K562 (cell line): ENCODE measurements around the gene ZNF32. TPM values are rescaled to one million over a fixed set of nuclear protein-coding genes. Genes with fewer than 3 reads are reported as not detected.

Experiments used
- ATAC-seq: fragments of 200-7000 bp; cut with Tn5 transposase; 3 replicates; pipeline ENCODE4 v1.9.1; 2020; ENCODE audit warnings: moderate library complexity
- BruUV-seq: library from RNA; stranded (reverse); fragments of 400-500 nt; replicated peaks from 2 replicates; lab custom pipeline; 2021; lab: Mats Ljungman, UMichigan
- CTCF ChIA-PET: fragments of 300-600 bp; formaldehyde crosslinking; extraction: SDS; loops from one replicate; lab custom pipeline; 2021; ENCODE audit warnings: low intra/inter-chr PET ratio; lab: Yijun Ruan, JAX
- POLR2A ChIA-PET: fragments of 300-600, 350-650 bp; sonication (Branson Sonifier 250); formaldehyde crosslinking; extraction: SDS; loops from one replicate; lab custom pipeline; 2021; ENCODE audit warnings: antibody characterized with exemption, inconsistent platforms; lab: Yijun Ruan, JAX
- DNase-seq, 4 experiments: peaks; one replicate each; pipeline versions ENCODE4 v3.0.0 to v3.0.0-alpha.2; 2011 to 2018; ENCODE audit warnings: low spot score in 3 of 4, mixed read lengths in 3 of 4; ENCODE audit errors: extremely low read depth in 1 of 4
- FAIRE-seq: peaks from 2 replicates; lab custom pipeline; 2011; peaks lifted over from hg19 to GRCh38; lab: Jason Lieb, UNC
- H2AFZ ChIP-seq: 2 replicates; pipeline ENCODE4 v1.6.0; 2011; ENCODE audit warnings: low read depth, low read length, control low read depth, inconsistent platforms
- H3K27ac ChIP-seq: fragments of 200-600 bp; 3 replicates; pipeline ENCODE4 v1.8.0; 2011; ENCODE audit warnings: low read depth, mild to moderate bottlenecking, control low read depth, inconsistent platforms, low read length, moderate library complexity, mixed read lengths; ENCODE audit errors: extremely low read depth
- H3K27me3 ChIP-seq, 2 experiments: fragments of 300-600 bp in 1 of 2; 2 replicates in 1 of 2; 3 replicates in 1 of 2; pipeline versions ENCODE4 v1.6.0 to v1.8.0; 2011; ENCODE audit warnings: inconsistent platforms in 2 of 2, low read length in 2 of 2, mild to moderate bottlenecking in 1 of 2, mixed read lengths in 1 of 2, moderate library complexity in 1 of 2; ENCODE audit not compliant: control insufficient read depth in 2 of 2, insufficient read depth in 2 of 2
- H3K36me3 ChIP-seq: fragments of 300-600 bp; 3 replicates; pipeline ENCODE4 v1.8.0; 2011; ENCODE audit warnings: mild to moderate bottlenecking, low read length, inconsistent platforms; ENCODE audit not compliant: control insufficient read depth, insufficient read depth
- H3K4me1 ChIP-seq, 2 experiments: fragments of 200-600 bp in 1 of 2; replicated peaks in 1 of 2; 2 replicates in 1 of 2; 3 replicates in 1 of 2; pipeline versions ENCODE4 v1.5.1 to v1.8.0; 2011; ENCODE audit warnings: inconsistent platforms in 2 of 2, low read length in 2 of 2, mild to moderate bottlenecking in 1 of 2, mixed read lengths in 1 of 2, moderate library complexity in 1 of 2; ENCODE audit not compliant: control insufficient read depth in 2 of 2, insufficient read depth in 2 of 2
- H3K4me2 ChIP-seq: 2 replicates; pipeline ENCODE4 v1.6.1; 2011; ENCODE audit warnings: low read length, control low read depth, inconsistent platforms, mixed read lengths; ENCODE audit not compliant: insufficient read depth
- H3K4me3 ChIP-seq: fragments of 200-600 bp; sonication (generic), shearing (Covaris generic); 2 replicates; pipeline ENCODE4 v1.5.1; 2016; ENCODE audit warnings: control low read depth, inconsistent platforms
- H3K79me2 ChIP-seq: fragments of 200-600 bp; 3 replicates; pipeline ENCODE4 v1.8.0; 2011; ENCODE audit warnings: low read length, inconsistent platforms; ENCODE audit not compliant: control insufficient read depth, insufficient read depth
- H3K9ac ChIP-seq, 2 experiments: 2 replicates each; pipeline versions ENCODE4 v1.6.0 to v1.6.1; 2011; ENCODE audit warnings: low read depth in 2 of 2, low read length in 2 of 2, control low read depth in 1 of 2, inconsistent platforms in 1 of 2, mild to moderate bottlenecking in 1 of 2, mixed read lengths in 1 of 2; ENCODE audit not compliant: insufficient read depth in 1 of 2
- H3K9me1 ChIP-seq: one replicate; pipeline ENCODE4 v1.6.0; 2011; ENCODE audit warnings: inconsistent platforms, mild to moderate bottlenecking, low read length, moderate library complexity; ENCODE audit not compliant: control insufficient read depth, insufficient read depth
- H3K9me3 ChIP-seq: replicated peaks from 2 replicates; pipeline ENCODE4 v1.5.1; 2011; ENCODE audit warnings: low read depth, low read length, inconsistent platforms; ENCODE audit not compliant: control insufficient read depth, insufficient read depth
- H4K20me1 ChIP-seq: replicated peaks from 2 replicates; pipeline ENCODE4 v1.6.1; 2011; ENCODE audit warnings: low read length, inconsistent platforms, mixed read lengths; ENCODE audit not compliant: control insufficient read depth, insufficient read depth
- C11orf30 ChIP-seq: fragments of 450-650 bp; IDR thresholded peaks from 2 replicates; pipeline ENCODE4 v1.6.1; 2016; ENCODE audit warnings: low read depth, mild to moderate bottlenecking
- KAT8 ChIP-seq: fragments of 450-650 bp; IDR thresholded peaks from 2 replicates; pipeline ENCODE4 v1.6.1; 2016; ENCODE audit warnings: low read depth, mild to moderate bottlenecking
- MAZ ChIP-seq, 2 experiments: fragments of 450-650 bp in 1 of 2; sonication (generic) in 1 of 2; formaldehyde crosslinking; IDR thresholded peaks in 1 of 2; conservative IDR thresholded peaks in 1 of 2; 2 replicates each; pipeline versions ENCODE4 v1.4.0 to v1.5.0; 2020; ENCODE audit warnings: mild to moderate bottlenecking in 1 of 2, missing genetic modification reagents in 1 of 2
- NFATC3 ChIP-seq: fragments of 450-650 bp; IDR thresholded peaks from 2 replicates; pipeline ENCODE4 v1.6.1; 2017; ENCODE audit warnings: mild to moderate bottlenecking
- PRDM10 ChIP-seq: fragments of 450-650 bp; IDR thresholded peaks from 2 replicates; pipeline ENCODE4 v1.6.1; 2018; ENCODE audit not compliant: partially characterized antibody
- RBBP5 ChIP-seq: fragments of 200-600 bp; sonication (generic); IDR thresholded peaks from 2 replicates; pipeline ENCODE4 v1.6.1; 2012; ENCODE audit warnings: borderline replicate concordance, mild to moderate bottlenecking, low read length, control low read depth, inconsistent platforms; ENCODE audit not compliant: insufficient read depth, poor library complexity, severe bottlenecking
- TFAM ChIP-seq: fragments of 250-450 bp; sonication (Bioruptor Pico); conservative IDR thresholded peaks from 2 replicates; pipeline ENCODE4 v1.5.0; 2021; ENCODE audit warnings: mild to moderate bottlenecking, moderate library complexity
- TGIF2 ChIP-seq: sonication (generic); formaldehyde crosslinking; IDR thresholded peaks from 2 replicates; pipeline ENCODE4 v1.8.1; 2022; ENCODE audit warnings: mild to moderate bottlenecking, missing genetic modification reagents, moderate library complexity
- ZBTB40 ChIP-seq, 2 experiments: fragments of 450-650 bp in 1 of 2; sonication (generic) in 1 of 2; formaldehyde crosslinking in 1 of 2; IDR thresholded peaks; 2 replicates each; pipeline versions ENCODE4 v1.7.1 to v1.9.0; 2016 to 2022; ENCODE audit warnings: inconsistent platforms in 1 of 2, mild to moderate bottlenecking in 1 of 2, missing genetic modification reagents in 1 of 2
- WGBS: fragments of 100-300 bp; shearing (Covaris generic); methylation state at CpG from one replicate; pipeline ENCODE4 v1.1.6; 2016; ENCODE audit warnings: low coverage, mixed read lengths; ENCODE audit not compliant: insufficient coverage; ENCODE audit errors: missing lambda C conversion rate; 5-methylcytosine and 5-hydroxymethylcytosine counted together
- in situ Hi-C: fragments of 300-500 bp; cut with MboI; formaldehyde crosslinking; loops from 4 replicates; pipeline ENCODE4 v1.15.0; 2018; ENCODE audit warnings: inconsistent platforms, mixed read lengths
- intact Hi-C: fragments of 100-400 bp; cut with micrococcal nuclease; formaldehyde crosslinking; loops from 2 replicates; pipeline ENCODE4 v1.14.2; 2022
- polyA plus RNA-seq, 8 experiments: library from polyadenylated mRNA; depleted of rRNA in 4 of 8; stranded (reverse) in 5 of 8; unstranded in 3 of 8; fragments of >200 nt; fragmentation: Nextera tagmentation in 2 of 8; fragmentation: Illumina TruSeq in 1 of 8; extraction: Ambion mirVana in 2 of 8; extraction: Trizol in 1 of 8; gene quantifications; 2 replicates each; pipeline versions ENCODE4 v1.2.1 to v1.2.3, GENCODE V29; 2011 to 2014; ENCODE audit warnings: inconsistent platforms in 1 of 8, missing spikeins in 1 of 8
- total RNA-seq, 7 experiments: library from RNA; depleted of rRNA in 6 of 7; stranded (reverse); fragments of >200 nt in 6 of 7; fragmentation: Illumina TruSeq in 2 of 7; extraction: Trizol in 2 of 7; gene quantifications; 2 replicates each; pipeline versions ENCODE4 v1.2.1 to v1.2.3, GENCODE V29; 2011 to 2021; ENCODE audit warnings: low replicate concordance in 1 of 7

ZNF32 gene
- total and polyA plus RNA-seq, 9 of the 15 experiments (the other 6 are each of a cell fraction or from before 2014, with no cell fraction given), result 17.3 to 57.0 (median 26.3) TPM

- no peaks in the 10 kb centered on the region for H3K27me3 ChIP-seq
- peaks cover 4 to 12% of the 10 kb centered on the region in 2 experiments; a peak in 3 of 5 replicates for H3K4me1 ChIP-seq
- no peaks in the 10 kb centered on the region for H4K20me1 ChIP-seq
- peak overlapping the region; percentile 70 for H3K27ac ChIP-seq
- POLR2A ChIA-PET, result interaction anchor here (0.6 kb wide), 1 partner anchor 352 kb away, joined by 3 read pairs; no protein-coding TSS in a partner anchor
- no TSS peak for BruUV-seq
- peak; percentile 48 for FAIRE-seq
- peaks cover 24% of the 10 kb centered on the region for H3K9me3 ChIP-seq
- peak in 1 of 4 experiments; percentile 59 for DNase-seq
- intact Hi-C loops (loop anchor here (5.0 kb wide), 1 partner anchor 76 kb away; the partner anchor contains the start of gene ZNF239), in situ Hi-C loops (no loop called here)
- peak overlapping the region; percentile 74 to 94 for H3K9ac ChIP-seq
- H3K4me2 ChIP-seq, result peak overlapping the region; percentile 90
- H3K9me1 ChIP-seq, result no peaks in the 10 kb centered on the region
- CTCF ChIA-PET, result no interaction called here
- H2AFZ ChIP-seq, result peak overlapping the region; percentile 98
- H3K79me2 ChIP-seq, result no peaks in the 10 kb centered on the region
- H3K36me3 ChIP-seq, result peaks cover 30% of the 10 kb centered on the region
- 39% methylated on average over 9 of the region's 9 CpGs for WGBS
- ATAC-seq, result no peak
- peak overlapping the region; percentile 63 for H3K4me3 ChIP-seq
- TF ChIP-seq ZBTB40 (IDR thresholded peaks at IDR 0.05) (no peak), ZBTB40 (CRISPR knock-in tag; IDR thresholded peaks at IDR 0.05) (no peak), TFAM (CRISPR knock-in tag) (no peak), C11orf30 (no peak), KAT8 (no peak), PRDM10 (peak; percentile 78), TGIF2 (CRISPR knock-in tag) (no peak), NFATC3 (no peak), MAZ (CRISPR knock-in tag; conservative IDR thresholded peaks at IDR 0.05 in 1 of 2, IDR thresholded peaks at IDR 0.05 in 1 of 2) (0 out of 4 replicates have a peak, but pooled peaks of 1 of the 2 experiments have one; percentile 22), RBBP5 (no peak)
Observed at GRCh38 chr10:43648095-43648397, 635 bp downstream of the ZNF32 start.
